GM21515 (cell line): Measurements from ENCODE around the gene BCL6B.
"Not testable (repeated sequence)": the region's sequence is repeated elsewhere in the genome, so short reads cannot be mapped to it uniquely, and the experiment has no call there.

Source experiments
- ATAC-seq: cut with Tn5 transposase; IDR thresholded peaks from one replicate; pipeline ENCODE4 v1.9.1; 2021; ENCODE audit not compliant: unreplicated experiment

The BCL6B gene, protein sequence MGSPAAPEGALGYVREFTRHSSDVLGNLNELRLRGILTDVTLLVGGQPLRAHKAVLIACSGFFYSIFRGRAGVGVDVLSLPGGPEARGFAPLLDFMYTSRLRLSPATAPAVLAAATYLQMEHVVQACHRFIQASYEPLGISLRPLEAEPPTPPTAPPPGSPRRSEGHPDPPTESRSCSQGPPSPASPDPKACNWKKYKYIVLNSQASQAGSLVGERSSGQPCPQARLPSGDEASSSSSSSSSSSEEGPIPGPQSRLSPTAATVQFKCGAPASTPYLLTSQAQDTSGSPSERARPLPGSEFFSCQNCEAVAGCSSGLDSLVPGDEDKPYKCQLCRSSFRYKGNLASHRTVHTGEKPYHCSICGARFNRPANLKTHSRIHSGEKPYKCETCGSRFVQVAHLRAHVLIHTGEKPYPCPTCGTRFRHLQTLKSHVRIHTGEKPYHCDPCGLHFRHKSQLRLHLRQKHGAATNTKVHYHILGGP

DNA sequence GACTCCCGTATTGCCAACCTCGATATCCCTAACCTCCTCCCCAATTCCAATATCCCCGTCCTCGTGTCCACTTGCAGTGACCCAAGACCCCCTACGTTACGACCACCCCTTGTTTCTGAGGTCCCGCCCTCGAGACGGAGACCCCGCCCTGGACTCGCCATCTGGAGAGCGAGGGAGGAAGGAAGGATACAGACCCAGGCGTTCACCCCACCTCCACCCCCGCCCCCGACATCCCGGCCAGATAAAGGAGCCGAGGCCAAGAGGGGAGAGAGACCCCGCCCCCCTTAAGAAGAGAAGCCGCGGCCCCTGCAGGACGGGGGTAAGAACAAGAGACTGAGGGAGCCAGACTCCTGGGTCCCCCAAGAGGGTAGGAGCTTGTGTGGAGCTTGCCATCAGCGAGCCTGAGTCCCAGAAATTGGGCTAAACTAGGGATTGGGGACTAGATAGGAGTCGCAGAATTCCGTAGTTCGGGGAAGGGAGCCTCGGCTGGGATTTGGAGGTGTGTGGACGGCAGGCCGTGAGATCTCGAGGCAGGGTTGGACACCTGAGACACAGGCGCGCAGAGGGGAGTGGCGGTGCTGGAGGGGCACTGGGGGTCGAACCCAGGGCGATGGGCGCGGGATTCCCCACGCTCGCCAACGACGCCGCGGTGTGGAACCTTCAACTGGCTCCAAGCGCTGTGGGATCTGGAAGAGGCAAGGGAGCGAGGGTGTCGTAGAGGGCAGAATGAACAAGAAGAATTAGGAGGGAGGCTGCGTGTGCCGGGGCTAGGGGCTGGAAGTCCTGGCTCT, at the start of gene BCL6B:
Gene BCL6B, plus strand, starts transcription at position 270 of the 791 bp plus-strand sequence. CDS start 622 bp downstream, outside the sequence.
- no peak for ATAC-seq

DNA sequence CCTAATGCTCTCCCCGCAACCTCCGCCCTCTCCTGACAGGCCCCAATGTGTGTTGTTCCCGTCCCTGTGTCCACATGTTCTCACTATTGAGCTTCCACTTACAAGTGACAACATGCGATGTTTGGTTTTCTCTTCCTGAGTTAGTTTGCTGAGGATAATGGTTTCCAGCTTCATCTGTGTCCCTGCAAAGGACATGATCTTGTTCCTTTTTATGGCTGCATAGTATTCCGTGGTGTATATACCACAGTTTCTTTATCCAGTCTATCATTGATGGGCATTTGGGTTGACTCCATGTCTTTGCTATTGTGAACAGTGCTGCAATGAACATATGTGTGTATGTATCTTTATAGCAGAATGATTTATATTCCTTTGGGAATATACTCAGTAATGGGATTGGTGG, 43.4 kb upstream of the BCL6B start:
- not testable (repeated sequence) for ATAC-seq

DNA sequence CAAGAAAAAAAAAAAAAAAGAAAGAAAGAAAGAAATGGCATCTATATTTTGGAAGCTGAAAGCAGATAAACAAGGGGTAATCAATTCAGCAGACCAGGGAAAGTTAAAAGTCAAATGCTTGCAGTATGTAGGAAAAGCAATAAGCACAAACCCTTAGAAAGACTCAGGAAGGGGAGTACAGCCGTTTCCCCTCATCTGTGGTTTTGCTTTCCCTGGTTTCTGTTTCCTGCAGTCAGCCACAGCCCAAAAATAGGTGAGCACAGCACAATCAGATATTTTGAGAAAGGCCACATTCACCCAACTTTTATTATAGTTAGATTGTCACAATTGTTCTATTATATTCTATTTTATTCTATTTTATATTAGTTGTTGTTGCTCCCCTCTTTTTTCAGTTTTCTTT, 41.4 kb upstream of the BCL6B start:
- ATAC-seq: no peak

DNA sequence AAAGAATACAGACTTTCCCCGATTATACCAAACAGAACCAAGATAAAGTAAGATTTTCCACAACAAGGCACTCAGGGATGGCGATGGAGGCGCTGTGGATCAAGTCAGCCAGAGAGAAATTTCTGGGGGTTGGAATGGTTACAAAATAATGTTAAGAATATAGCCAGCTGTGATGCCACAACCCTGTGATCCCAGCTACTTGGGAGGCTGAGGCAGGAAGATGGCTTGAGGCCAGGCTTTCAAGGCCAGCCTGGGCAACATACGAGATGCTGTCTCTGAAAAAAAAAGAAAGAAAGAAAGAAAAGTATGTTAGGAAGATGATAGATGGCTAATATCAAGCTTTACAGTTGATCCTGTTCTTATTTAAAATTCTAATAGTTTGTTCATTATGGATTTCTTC, 37.6 kb upstream of the BCL6B start:
- no peak for ATAC-seq

DNA sequence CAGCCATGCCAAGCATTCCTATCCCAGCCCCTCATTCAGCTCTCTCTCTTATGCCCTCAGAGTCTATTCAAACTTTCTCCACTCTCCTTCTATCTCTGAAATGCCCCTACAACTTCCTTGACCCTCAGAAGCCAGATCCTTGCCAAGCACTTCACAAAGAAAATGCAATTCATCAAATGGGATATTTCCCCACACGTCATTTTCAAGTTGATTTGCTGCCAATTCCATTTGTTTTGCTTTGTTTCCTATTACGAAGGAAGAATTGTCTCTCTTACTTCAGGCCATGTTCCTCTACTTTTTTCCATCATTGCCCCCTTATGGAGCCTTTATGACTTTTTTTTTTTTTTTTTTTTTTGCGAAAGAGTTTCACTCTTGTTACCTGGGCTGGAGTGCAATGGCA, 36.2 kb upstream of the BCL6B start:
- no peak for ATAC-seq

DNA sequence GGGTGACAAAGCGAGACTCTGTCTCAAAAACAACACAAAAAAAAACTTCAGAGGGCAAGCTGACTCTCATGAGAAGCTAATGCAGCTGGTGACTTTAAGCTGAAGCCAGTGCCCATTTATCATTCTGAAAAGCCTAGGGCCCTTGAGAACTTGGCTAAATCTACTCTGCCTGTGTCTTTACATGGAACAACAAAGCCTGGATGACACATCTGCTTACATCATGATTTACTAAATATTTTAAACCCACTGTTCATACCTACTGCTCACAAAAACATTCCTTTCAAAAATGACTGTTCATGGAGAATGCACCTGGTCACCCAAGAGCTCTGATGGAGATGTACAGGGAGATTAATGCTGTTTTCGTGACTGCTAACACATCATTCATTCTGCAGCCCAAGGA, 33.1 kb upstream of the BCL6B start:
- no peak for ATAC-seq

DNA sequence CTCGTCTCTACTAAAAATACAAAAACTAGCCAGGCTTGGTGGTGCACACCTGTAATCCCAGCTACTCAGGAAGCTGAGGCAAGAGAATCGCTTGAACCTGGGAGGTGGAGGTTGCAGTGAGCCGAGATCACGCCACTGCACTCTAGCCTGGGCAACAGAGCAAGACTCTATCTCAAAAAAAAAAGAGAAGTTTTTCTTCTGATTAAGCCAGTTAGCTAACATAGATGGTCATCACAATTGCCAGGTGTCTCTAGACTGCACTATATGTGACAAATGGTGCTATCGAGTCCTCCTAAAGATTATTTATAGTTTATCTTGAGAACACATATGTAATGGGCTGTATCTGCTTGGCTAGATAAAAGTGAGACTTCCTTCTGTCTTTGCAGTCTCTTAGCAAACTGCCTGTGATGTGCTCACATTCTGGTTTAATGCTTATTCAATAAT, 29.2 kb upstream of the BCL6B start:
- not testable (repeated sequence) for ATAC-seq

DNA sequence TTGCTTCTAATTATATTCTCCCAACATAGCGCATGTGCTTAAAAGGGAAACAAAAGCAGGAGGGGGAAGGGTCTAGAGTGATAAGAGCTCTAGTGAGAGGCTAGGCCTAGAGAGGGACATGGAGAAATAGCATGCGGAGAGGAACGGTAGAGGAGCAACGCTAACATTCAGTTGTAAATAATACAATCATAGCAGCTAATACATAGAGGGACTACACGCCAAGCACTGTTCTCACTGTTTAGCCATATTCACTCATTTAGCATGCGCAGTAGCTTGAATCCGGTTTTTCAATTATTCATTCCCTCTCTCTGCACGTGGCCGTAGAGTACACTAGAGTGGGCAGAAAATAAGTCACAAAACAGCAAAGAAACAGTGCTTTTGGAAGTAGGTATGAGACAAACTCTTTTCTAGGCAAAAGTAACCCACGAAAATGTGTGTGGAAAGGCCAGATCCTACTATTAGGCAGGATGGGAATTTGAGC, 28.7 kb upstream of the BCL6B start:
- ATAC-seq: no peak

DNA sequence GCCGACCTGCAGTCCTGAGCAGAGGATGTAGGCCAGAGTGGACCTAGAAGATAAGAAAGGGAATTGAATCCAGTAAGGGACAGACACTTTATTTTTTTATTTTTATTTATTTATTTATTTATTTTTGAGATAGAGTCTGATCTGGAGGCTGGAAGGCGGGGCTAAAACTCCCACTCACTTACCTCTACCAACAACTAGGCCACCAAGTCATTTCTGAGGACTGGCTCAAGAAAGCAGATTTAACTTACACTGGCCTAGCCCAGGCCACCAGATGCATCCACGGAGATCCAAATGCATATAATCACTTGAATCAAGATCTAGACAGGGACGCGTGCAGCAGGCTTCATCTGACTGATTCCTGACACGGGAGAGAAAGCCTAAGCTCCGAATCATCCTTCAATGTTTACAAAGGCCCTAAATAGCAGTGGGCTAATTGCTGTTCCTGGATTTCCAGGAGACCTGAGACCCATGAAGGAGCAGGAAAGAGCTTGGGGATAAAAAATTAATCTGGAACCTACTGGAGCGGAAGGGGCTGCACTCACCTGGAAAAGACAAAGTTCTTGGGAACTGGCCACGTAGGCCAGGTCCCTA, 28.1 kb upstream of the BCL6B start:
- ATAC-seq: no peak

DNA sequence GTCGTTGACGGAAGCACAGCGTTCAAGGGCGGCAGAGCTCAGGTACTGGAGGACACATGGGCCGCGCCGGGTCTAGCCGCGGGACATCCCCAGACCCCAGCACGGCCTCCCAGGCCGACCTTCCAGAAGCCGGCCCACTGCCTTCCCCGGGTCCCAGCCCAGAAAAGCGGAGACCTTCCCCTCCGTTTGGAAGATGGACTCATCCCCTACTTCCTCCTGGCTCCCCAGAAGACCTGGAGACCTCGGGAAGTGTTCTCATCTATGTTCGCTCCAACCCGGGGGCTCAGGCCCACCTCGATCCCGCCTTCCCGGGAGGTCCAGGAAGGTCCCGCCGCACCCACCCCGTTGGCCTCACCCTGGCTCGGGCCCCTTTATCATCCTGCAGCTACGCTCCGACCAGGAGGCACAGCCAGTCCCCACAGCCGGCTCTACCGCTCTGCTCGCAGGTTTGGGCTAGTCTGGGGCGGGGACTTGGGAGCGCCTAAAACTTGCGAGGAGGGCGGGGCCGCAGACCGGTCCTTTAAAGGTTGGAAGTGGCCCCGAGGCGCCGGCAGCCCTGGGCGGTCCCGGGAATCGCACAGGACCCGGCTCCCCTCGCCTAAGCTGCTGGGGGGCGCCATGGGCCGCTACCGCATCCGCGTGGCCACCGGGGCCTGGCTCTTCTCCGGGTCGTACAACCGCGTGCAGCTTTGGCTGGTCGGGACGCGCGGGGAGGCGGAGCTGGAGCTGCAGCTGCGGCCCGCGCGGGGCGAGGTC, 27.2 kb upstream of the BCL6B start, which contains the start of gene ALOX12:
Gene ALOX12, plus strand, starts transcription at position 550 of the 756 bp plus-strand sequence. Its CDS starts 69 bp downstream, at position 619.
- no peak for ATAC-seq

DNA sequence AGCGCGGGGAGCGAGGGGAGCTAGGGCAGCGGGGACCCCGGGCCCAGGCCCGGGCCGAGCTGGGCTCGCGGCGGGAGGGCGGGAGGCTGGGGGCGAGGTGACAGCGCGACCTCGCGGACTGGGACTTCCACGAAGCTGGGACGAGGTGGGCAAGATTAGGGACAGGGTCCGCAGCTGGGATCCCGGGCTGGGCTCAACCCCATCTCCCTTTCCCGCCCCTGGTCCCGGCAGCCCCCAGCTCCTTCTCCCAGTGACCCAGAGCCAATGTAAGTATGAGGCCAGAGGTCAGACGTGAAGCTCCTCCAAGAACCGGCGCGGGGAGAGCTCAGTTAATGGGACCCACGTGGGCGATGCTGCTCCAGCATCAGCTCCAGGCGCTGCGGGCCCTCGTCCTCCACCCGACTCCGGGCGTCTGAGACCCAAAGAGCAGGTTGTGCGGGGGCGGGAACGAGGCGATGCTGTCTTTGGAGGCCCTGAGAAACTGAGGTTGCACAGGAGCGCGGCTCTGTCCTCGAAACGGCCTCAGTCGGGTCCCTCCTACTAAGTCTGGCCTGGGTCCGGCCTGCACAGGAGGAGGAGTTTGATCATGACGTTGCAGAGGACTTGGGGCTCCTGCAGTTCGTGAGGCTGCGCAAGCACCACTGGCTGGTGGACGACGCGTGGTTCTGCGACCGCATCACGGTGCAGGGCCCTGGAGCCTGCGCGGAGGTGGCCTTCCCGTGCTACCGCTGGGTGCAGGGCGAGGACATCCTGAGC, 26.4 kb upstream of the BCL6B start:
- ATAC-seq: no peak

DNA sequence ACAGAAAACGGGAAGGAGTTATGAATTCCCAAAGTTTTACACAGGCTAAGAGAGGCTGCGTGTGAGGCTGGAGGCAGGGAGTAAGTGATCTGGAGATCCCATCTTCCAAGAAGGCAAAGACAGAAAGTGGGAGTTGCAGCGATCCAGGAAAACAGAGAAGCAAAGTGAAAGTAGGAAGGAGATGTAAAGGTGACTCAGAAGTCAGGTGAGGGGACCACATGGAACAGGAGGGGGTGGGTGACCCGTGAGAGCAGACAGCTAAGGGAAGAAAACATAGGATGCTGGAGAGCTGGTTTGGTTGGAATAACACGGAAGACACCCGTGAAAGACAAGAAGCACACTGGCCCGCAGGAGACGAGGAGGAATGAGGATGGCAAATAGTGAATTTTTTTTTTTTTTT, 25.7 kb upstream of the BCL6B start:
- no peak for ATAC-seq

DNA sequence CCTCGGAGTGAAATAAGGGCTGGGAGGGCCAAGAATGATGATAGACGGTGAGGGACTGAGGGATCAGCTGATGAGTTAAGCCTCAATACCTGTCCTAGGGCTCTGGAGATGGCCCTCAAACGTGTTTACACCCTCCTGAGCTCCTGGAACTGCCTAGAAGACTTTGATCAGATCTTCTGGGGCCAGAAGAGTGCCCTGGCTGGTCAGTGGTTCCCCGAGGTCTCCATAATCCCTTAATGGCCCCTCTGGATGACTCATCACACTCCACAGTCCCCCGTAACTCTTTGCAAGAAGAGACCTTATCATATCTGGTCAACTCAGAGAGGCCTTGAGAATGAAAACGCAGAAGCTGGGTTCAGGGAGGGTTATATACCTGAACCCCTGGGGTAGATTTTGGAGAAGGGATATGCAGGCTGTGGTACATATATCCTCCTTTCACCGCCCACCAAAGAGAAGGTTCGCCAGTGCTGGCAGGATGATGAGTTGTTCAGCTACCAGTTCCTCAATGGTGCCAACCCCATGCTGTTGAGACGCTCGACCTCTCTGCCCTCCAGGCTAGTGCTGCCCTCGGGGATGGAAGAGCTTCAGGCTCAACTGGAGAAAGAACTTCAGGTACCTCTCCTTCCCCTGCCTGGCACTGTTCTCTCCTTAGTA, 23.9 kb upstream of the BCL6B start:
- no peak for ATAC-seq

DNA sequence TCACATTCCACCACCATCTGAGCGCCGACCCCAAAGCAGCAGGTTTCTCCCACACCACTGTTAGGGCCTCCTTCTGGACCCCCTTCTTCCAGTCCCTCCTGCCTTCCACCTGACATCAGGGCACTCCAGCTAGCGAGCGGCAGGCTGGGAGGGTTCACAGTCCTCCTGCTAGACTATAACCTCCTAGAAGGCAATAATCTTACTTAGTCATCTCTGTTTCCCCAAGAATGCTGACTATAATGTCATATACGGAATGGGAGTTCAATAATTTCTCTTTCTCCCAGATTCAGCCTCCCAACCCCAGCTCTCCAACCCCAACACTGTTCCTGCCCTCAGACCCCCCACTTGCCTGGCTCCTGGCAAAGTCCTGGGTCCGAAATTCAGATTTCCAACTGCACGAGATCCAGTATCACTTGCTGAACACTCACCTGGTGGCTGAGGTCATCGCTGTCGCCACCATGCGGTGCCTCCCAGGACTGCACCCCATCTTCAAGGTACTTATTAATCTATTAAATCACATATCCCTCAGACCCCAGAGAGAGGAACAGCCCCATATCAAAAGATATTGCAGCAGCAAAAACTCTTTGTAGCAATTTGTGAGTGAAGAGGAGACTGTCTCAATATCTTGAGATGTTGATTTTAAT, 21.4 kb upstream of the BCL6B start:
- ATAC-seq: no peak

DNA sequence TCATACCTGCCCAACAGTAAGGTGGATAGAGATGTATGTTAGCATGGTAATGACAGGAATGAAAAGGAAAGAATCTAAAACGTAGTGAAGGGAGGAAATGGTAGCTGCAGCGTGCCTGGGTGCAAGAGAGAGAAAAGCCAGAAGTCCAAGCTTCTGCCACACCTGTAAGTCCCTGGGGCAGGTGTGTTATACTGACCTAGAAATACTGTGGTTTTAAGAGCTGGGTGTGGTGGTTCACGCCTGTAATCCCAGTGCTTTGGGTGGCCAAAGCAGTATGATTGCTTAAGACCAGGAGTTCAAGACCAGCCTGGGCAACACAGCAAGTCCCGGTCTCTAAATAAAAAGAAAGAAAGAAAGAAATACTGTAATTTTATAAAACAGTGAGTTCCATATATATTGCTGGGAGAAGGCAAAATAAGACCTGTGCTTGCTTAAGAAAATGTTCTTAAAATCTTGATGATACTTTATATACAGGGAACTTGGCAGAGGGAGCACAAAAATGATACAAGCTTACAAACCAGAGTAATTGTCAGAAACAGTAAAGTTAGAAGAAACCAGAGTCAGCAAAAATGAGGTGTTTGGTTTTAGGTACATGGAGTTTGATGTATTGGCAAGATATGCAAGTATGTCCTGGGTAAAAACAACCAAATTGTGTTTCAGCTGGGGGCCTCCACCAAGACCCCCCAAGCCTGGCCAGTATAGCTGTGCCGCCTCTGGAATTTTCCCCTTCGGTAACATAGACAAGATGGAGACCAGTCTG, 20.4 kb upstream of the BCL6B start:
- ATAC-seq: no peak

DNA sequence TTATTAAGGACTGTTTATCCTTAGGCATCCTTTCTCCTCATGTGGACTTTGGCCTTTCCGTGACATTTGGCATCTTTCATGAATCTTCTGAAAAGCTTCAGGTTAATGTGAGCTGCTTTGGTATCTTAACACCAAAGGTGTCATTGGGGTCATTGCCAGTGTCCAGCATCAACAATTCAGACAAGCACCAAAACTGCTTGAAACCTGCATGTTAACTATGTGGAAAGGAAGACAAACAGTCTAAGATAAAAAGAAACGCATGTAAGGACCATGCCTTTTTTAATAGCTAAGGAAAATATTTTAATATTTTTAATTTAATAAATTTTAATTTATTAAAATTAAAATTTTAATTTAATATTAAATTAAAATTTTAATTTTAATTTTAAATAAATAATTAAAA, 19.1 kb upstream of the BCL6B start:
- ATAC-seq: no peak

DNA sequence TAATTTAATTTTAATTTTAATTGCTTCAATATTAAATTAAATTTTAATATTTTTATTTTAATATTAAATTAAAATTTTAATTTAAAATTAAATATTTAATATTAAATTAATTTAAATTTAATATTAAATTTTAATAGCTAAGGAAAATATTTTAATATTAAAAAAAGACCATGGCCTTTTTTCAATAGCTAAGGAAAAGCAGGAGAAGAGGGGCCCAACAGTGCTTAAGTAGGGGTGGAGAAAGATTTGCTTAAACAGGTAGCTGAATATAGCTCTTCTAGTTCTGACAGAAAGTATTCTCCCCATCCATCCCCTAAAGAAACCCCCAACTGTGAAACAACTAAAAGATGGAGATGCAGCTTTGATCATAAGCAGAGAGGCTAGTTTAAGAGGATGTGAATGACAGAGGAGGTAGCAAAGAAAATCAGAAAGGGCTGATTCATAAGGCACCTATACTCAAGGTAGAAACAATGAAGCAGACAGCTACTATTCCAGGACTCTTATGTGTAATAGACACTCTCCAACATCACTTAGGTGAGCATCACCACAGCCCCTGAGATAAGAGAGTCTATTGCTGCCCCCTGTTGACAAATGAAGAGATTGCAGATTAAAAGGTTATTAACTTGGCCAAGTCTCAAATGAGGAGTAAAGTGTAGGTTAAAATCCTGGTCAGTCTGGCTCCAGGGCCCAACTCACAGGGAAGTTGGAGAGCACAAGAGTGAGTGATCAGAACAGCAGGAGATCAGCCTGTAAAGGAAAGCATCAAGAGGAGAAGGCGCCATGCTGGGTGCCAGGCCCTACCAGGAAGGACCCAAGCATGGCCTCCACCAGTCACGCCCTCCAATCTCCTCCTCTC, 18.2 kb upstream of the BCL6B start:
- ATAC-seq: no peak
